Suppressor macrophage (primary cell): Measurements from ENCODE around the gene MYL10.
A peak's percentile ranks its signal among the peaks of the same experiment; 100 is the strongest.

Experiments
- DNase-seq, 4 experiments: peaks; one replicate each; pipeline ENCODE4 v3.0.0-alpha.2; 2020 to 2022

Gene MYL10

GRCh38 chr7:101565601-101566209, 63.4 kb downstream of the MYL10 start:
- DNase-seq: no peak

- DNase-seq: peak in 1 of 4 experiments; percentile 17
These were observed 64.3 kb downstream of the MYL10 start for GRCh38 chr7:101564778-101565211.

- DNase-seq: no peak
These were observed 64.9 kb downstream of the MYL10 start for GRCh38 chr7:101563943-101564777.
